ENCODE measurements around the gene SLC34A2. TPM values are rescaled to one million over a fixed set of nuclear protein-coding genes. Genes with fewer than 3 reads are reported as not detected.

SLC34A2 gene
- total RNA-seq, 1 donor from 2014 or later = 0.07 TPM

GRCh38 chr4:25704516-25704915 is 48.9 kb downstream of the SLC34A2 start:
- no peak for DNase-seq
- ATAC-seq = no peak

DNA sequence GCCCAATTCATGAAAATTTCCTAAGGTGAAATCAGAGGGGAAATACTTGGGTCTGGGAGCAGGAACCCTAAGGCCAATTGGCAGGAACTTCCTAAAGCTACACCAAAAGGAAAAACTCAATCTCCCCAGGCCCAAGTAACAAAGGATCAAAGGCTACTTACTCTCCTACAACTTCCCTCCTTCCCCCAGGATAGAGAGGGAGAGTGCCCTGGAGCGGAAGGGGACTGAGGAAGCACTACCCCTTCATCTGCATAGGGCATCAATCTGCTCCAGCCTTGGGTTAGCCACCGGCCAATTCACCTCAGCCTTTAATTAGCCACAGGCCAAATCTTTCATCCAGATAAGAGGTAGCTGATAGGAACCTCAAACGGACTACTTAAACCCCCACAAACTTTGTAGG is 55.0 kb downstream of the SLC34A2 start:
- ATAC-seq (no peak), DNase-seq (no peak)
- intact Hi-C loops (cut with micrococcal nuclease) = no loop called here

More at GRCh38 chr4:25704516-25704915, 48.9 kb downstream of the SLC34A2 start:
- intact Hi-C loops (cut with micrococcal nuclease) = no loop called here

- intact Hi-C loops (cut with micrococcal nuclease) = no loop called here
- ATAC-seq (no peak), DNase-seq (no peak)
Measured at GRCh38 chr4:25712611-25713010, 57.0 kb downstream of the SLC34A2 start.

DNA sequence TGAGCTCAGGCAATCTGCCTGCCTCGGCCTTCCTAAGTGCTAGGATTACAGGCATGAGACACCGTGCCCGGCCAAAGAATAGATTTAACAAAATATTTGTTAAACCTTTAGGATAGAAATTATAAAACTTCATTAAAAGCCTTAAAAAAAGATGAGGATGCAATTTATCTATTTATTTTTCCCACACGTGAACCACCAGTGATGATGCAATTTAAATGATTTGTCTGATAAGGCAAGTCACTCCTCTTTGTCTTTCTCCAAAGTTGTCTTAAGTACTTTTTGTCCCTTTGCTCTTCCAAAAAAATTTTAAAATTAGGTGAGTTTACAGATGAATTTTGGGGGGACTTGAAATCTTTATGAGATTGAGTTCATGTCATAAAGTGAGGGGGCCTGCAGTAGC is 58.2 kb downstream of the SLC34A2 start:
- intact Hi-C loops (cut with micrococcal nuclease) = no loop called here
- no peak for DNase-seq
- no peak for ATAC-seq

DNA sequence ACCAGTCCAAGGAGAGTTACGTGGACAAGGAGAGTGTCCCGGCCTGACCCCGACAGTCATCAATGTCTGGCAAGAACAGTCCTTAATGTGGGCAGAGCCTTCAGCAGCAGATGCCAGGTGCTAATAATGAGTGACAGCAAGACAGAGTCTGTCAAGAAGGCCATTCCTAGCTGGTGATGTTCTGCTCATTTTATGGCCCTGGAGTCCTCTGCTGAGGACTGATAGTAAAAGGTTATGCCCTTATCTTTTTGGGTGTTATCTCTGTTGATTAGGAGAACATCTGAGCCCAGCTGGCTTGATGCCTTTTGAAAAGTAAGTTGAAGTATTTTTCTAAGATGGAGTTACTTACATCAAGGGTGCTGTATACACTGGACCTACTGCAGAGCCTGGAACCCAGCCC is 67.3 kb downstream of the SLC34A2 start:
- no peak for DNase-seq
- ATAC-seq = peak; percentile 57
- intact Hi-C loops (cut with micrococcal nuclease) = no loop called here

GRCh38 chr4:25723409-25723808 is 67.8 kb downstream of the SLC34A2 start:
- ATAC-seq = no peak
- no peak for DNase-seq
- intact Hi-C loops (cut with micrococcal nuclease) = no loop called here

- no peak for DNase-seq
- ATAC-seq = no peak
- intact Hi-C loops (cut with micrococcal nuclease) = no loop called here
Measured at GRCh38 chr4:25725870-25726269, 70.2 kb downstream of the SLC34A2 start.

DNA sequence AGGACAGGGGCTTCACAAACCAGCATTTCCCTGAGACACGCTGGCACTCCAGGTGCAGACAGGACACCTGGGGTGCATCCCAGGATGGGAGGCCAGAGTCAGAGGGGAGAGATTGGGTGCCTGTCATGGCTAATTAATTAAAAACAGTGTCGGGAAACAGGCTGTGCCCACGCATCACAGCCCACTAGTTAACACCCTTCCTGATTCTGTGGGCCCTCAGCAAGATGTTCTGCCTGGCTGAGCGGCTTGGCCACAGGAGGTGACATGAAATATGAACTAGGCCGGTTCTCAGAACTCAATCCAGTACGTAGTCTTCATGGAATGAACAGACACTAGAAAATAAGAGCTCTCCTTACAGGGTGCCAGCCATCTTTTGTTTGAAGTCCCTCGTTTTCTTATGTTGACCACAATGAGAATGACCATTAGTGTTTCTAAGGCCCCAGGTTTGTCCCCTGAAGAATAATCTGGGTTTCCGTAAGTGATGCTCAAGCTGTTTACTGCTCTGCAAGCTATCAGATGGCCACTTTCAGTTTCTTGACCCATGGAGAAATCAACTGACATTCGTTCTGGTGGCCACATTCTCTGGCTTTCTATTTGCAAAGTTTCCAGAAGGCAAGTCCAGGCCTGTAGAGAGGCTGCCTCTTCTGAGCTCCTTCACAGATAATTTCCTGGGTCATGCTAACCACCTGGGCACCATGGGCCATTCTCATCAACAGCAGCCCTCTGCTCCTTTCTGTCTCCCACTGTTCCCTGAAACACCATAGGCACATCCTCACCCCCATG is 72.3 kb downstream of the SLC34A2 start:
- intact Hi-C loops (cut with micrococcal nuclease) = no loop called here
- ATAC-seq (no peak), DNase-seq (no peak)

Other genes with a start within 250 kb of the SLC34A2 start
- gene SEL1L3, start 207.1 kb downstream of the SLC34A2 start, total RNA-seq = 2.8 TPM